ENCODE results near the gene RIC1.
A peak's percentile ranks its signal among the peaks of the same experiment; 100 is the strongest.
"Not testable (repeated sequence)": the region's sequence is repeated elsewhere in the genome, so short reads cannot be mapped to it uniquely, and the experiment has no call there.

The RIC1 gene

DNA sequence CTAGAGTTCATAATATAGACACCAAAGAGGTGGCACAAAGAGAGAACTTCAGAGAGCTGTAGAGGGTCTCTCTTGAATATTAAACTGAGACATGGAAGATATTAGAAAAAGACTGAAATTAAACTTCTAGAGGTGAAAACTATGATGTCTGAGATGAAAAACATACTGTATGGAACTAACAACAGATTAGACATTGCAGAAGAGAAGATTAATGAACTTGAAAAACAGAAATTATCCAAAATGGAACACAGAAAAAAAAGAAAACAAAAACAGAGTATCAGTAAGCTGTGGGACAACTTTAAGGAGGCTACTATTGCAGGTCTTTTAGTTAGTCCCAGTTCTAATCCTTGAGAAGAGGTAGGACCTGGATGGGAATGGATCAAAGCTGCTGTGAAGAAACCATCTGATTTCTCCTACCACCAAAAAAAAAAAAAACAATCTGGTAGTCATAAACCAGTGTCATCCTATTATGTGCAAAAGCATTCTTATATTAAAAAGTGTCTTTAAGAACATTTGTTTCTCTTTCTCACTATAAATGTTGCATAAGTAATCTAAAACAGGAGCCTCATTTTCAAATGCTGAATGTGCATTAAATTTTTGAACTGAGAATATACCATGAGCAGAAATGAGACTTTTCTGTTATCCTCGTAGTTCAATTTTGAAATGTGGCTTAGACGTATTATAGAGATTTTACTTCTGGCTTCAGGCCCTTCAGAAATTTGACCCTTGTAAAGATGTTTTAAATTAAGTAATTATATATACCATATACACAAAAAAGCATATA is 107.8 kb downstream of the RIC1 start:
- no peak for DNase-seq

DNA sequence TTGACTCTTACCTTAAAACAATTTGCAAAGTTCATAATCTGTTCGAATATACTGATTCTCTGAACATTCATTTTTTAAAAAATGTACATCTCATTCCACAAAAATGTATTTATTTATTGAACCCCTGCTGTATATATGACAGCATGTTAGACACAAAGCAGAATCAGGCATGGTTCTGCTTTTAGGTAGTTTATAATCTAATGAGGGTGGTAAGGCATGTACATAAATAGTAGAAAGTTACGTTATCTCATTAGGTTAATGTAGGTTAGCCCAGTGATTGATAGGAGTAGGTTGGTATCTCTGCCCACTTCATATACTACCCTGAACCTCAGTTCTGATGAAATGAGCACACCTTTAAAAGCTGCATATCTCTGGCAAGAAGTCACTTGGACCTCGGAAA is 114.2 kb downstream of the RIC1 start:
- no peak for DNase-seq

GRCh38 chr9:5748438-5748837 is 119.5 kb downstream of the RIC1 start:
- no peak for DNase-seq

- no peak for DNase-seq
Observed at GRCh38 chr9:5749306-5749705, 120.4 kb downstream of the RIC1 start.

DNA sequence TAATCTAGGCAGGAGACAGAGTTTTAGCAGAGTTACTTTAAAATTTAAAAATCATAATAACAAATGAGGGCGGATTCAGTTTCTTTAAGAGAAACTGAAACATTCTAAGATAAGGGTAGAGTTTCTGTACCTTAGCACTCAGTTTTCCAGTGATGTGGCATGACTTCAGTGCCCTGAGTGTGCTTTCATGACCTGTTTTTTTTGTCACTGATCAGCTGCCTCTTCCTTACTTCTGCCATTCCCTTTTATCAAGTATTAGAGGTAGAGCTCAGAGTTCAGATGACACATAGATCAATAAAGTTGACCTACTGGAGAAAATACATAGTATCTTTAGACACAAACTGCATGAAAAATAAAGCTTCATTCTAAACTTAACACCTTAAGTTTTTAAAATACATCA is 121.7 kb downstream of the RIC1 start:
- DNase-seq = no peak

DNA sequence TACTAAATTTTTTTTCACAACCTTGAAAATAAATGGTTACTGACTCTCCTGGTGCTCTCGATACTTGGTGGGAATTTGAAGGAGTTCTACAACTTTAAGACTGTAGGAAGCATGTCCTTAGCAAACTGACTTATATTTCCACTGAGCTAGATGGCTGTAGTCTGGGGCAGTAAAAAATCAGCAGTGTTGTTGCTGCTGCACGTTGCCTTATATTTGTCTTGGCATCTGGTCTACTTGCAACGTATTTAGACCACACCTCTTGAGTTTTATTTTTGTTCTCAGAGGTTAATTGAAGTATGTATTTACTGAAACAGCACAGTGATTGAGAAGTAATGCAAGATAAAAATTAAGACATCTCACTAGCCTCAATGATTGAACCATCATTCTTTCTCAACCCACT is 127.7 kb downstream of the RIC1 start:
- no peak for DNase-seq

- no peak for DNase-seq
Observed at GRCh38 chr9:5760338-5760737, 131.4 kb downstream of the RIC1 start.

DNA sequence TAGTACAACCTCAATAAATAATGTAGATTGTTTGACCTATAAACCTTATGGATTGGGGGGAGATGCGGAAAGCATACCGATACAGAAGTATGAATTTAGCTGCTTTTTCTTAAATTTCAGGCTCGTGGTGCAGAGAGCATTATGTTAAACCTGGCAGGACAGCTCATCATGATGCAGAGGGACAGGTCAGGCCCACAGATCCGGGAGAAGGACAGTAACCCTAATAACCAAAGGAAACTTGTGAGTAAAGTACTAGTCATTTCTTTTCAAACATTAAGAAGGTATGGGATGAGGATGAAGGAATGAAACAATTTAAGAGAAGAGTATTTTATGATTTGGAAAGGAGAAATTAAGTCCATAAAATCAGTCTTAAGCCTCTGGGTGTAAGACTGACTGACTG is 133.5 kb downstream of the RIC1 start:
- no peak for DNase-seq

- DNase-seq = no peak
Observed at GRCh38 chr9:5764130-5764868, 135.4 kb downstream of the RIC1 start.

DNA sequence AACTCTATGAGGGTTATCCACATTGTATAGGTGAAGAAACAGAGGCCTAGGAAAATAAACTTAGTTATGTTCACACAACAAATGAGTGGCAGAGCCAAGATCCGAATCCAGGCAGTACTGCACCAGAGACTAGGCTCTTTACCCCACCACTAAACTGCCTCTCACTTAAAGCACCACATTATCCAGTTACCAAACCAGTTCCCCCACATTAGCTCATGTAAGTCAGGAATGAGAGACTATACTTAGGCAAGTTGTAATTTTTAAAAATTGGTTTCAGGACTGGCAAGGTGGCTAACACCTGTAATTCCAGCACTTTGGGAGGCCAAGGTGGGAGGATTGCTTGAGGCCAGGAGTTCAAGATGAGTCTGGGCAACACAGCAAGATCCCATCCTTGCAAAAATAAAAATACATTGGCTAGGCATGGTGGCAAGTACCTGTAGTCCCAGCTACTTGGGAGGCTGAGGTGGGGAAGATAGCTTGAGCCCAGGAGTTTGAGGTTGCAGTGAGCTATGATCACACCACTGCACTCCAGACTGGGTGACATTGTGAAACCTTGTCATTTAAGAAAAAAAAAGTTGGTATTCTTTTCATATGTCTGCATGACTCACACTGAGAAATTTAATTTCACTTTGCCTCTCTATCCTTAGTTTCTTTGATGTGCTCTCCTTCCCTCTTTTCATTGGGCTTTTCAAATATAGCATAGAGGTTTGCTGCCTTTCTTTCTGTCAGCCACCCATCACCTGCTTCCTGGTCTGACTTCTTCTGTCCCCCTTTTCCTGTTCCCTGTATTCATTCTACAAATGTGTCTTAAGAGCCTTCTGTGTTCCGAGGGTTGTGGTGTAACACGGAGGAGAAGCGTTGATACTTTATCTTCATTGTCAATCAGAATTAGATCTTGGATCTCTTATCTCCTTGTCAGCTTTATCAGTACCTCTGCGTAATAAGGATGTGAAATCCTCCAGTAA is 139.3 kb downstream of the RIC1 start:
- no peak for DNase-seq

- no peak for DNase-seq
Observed at GRCh38 chr9:5773324-5773999, 144.6 kb downstream of the RIC1 start.

DNA sequence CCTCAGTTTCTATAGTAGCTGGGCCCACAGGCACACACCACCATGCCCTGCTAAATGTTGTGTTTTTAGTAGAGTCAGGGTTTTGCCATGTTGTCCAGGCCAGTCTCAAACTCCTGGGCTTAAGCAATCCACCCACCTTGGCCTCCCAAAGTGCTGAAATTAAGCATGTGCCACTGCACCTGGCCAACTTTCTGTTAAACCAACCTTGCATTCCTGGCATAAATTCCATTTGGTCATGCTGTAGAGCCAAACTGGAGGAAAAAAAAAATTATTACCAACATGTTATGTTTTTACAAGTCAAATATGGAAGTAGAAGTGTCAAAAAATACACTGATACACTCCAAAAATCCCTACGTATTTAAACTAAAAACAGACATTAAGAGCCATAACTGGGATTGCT is 149.9 kb downstream of the RIC1 start:
- no peak for DNase-seq

- peak; percentile 59 for DNase-seq
Observed at GRCh38 chr9:5779705-5780218, 150.9 kb downstream of the RIC1 start.

- DNase-seq = not testable (repeated sequence)
Observed at GRCh38 chr9:5783420-5783819, 154.5 kb downstream of the RIC1 start.

DNA sequence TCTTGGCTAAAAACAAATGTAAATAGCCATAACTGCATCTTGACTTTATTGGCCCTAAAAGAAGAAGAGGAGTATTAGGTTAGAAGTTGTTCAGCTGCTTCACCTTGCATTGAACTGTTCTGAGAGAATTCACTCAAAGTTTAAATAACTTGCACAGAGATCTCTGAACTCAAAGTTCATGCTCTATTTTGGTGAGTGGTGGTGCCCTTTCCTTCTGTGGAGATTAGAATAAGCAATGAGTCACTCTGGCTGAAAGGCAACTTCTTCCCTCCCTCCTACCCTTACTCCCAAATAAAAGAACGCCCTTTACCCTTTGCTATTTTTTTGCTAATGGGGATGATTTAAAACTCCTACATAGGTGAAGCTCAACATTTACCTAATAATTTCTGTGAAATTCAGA is 155.1 kb downstream of the RIC1 start:
- no peak for DNase-seq

DNA sequence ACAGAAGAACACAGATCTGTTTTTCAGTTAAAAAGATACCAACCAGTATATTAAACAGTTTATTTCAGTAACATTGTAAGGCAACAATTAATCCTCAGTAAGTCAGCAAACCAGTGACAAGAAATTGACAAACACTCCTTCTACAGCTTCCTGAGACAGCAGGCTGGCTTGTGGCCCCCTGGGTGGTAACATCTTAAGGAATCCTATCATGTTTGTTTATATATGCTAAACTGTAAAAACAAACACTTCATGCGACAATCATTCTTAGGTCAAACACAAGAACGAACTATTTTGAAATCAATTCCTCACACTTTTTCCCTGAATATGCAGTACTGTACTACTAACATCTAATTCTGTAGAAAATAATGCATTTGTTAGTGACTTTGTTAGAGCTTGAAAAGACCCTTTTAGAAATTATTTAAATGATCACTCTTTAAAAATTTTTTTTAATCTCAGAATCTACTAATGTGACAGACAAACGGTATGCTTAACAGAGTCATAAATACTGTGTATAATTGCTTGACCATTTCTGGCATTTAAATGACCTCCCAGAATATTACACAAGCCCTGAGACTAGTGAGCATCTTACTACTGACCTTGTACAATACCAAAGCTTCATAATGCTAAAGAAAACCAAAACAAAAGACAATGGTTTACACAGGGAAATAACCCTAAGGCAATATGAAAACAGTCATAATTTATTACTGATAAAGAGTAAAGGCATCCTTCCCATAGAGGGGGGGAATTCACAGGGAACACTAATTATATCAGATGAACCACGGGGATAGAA is 155.8 kb downstream of the RIC1 start:
- DNase-seq = no peak

- DNase-seq = no peak
Observed at GRCh38 chr9:5786370-5787127, 157.6 kb downstream of the RIC1 start.

DNA sequence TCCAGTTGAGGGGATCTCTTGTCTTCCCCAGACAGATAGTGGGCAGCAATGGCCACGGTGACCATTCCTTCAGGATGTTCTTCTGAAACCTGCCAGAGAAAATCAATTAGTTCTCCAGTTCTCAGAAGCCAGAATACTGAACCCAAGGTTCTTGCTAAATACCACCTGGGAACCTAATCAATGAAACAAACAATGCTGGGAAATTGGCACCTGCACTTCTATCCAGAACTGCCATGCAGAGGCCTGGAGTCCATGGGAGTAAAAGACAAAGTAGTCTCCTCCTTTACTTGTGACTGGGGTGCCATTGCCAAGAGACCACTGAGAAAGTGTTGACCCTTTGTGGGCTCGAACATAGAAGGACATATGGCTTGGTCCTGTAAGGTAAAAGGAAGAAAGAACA is 158.3 kb downstream of the RIC1 start:
- DNase-seq = no peak

DNA sequence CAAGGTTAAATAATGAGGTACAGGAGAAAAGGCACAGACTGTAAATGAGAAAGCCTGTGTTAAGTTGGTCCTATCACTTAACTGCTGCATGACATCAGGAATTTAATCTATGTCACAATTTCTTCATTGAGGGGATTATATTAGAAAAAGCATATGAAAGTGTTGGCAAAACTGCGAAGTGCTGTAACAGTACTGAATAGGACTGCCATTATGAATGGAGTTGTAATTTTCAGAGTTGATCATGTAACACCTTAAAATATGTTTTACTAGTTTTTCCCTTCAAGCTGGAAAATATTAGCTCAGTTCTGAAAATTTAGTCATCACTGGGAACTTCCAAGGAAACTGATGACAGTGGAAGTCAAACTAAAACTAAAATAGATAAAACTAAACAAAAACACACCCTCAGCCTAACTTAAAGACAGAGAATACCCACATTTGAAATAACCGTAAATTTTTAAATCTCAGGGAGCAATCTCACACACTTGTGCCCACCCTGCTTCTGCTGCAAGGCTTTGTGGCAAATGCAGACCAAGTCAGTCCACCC is 158.9 kb downstream of the RIC1 start:
- DNase-seq = no peak

DNA sequence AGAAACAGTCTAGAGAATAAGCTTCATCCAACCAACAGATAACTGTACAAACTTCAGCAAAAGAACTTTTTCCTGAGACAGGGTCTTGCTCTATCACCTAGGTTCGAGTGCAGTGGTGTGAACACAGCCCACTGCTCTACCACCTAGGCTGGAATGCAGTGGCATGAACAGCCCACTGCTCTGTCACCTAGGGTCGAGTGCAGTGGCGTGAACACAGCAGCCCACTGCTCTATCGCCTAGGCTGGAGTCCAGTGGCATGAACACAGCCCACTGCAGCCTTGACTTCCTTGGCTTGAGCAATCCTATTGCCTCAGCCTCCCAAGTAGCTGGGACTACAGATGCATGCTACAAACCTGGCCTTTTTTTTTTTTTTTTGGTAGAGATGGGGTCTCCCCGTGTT is 160.6 kb downstream of the RIC1 start:
- no peak for DNase-seq

DNA sequence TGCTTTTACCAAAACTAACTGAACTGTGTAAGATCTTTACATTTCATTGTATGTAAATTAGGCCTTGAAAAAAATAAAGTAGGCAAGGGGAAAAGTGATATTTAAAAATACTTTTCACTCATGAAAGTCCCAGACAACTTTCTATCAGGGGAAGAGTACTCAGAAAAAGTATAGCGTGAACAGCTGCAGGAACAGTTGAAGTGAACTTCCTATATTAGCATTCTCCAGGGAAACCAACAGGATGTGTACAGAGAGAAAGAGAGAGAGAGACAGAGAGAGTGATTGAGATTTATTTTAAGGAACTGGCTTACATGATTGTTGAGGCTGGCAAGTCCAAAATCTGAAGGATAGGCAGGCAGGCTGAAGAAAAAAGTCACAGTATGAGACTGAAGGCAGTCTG is 162.0 kb downstream of the RIC1 start:
- DNase-seq = no peak

All from hematopoietic multipotent progenitor cell treated with erythropoietin and hydrocortisone succinate and interleukin-3 and kit ligand, for 8 days (in vitro differentiated cells).